Measurements from ENCODE around the gene TNS1.

TNS1 gene

DNA sequence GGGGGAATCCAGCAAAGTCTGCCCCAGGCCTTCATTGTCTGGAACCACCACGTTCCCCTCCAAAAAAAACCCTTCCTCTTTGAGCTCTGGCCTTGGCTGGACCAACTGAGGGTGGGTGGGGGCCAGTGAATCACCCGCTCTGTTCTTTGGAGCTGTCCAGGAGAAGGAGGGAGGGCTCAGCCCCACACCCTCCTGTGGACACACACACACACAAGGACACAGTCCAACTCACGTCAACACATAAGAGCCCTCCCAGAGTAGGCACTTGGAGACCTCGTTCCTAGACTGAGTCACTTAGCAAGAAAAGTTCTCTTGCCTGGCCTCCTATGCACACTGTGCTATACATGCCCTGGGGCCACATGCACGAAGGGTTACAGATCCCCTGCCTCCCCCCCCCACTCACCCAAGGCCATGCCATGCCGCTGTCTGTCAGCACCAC lies 1.2 kb upstream of the TNS1 start:
- Histone ChIP-seq H4K20me1 (ENCODE audit: insufficient read depth, low read length, poor library complexity, severe bottlenecking) (no peaks in the 10 kb centered on the region), H3K4me2 (ENCODE audit: low read depth, low read length, poor library complexity, severe bottlenecking) (no peak overlapping the region), H3K4me1 (ENCODE audit: insufficient read depth, low read length, poor library complexity, severe bottlenecking) (peaks cover 5% of the 10 kb centered on the region), H3K36me3 (ENCODE audit: insufficient read depth, low read length) (no peaks in the 10 kb centered on the region), H3K9me2 (replicated peaks; ENCODE audit: low read depth, low read length) (no peaks in the 10 kb centered on the region), H3K79me2 (ENCODE audit: insufficient read depth, low read length) (no peaks in the 10 kb centered on the region), H3K27me3 (ENCODE audit: insufficient read depth, low read length, poor library complexity, severe bottlenecking) (no peaks in the 10 kb centered on the region), H3K9ac (ENCODE audit: low read depth, low read length, poor library complexity, severe bottlenecking) (no peak overlapping the region), H3K4me3 (ENCODE audit: low read length, poor library complexity, severe bottlenecking) (no peak overlapping the region), H2AFZ (ENCODE audit: low read length) (no peak overlapping the region), H3K9me3 (ENCODE audit: insufficient read depth, low read depth, low read length) (no peaks in the 10 kb centered on the region), H3F3A (ENCODE audit: low read depth) (no peaks in the 10 kb centered on the region)
- no peak for TF ChIP-seq EZH2phosphoT487 (IDR thresholded peaks at IDR 0.05; ENCODE audit: borderline replicate concordance)
- TF ChIP-seq, protein P1, sequence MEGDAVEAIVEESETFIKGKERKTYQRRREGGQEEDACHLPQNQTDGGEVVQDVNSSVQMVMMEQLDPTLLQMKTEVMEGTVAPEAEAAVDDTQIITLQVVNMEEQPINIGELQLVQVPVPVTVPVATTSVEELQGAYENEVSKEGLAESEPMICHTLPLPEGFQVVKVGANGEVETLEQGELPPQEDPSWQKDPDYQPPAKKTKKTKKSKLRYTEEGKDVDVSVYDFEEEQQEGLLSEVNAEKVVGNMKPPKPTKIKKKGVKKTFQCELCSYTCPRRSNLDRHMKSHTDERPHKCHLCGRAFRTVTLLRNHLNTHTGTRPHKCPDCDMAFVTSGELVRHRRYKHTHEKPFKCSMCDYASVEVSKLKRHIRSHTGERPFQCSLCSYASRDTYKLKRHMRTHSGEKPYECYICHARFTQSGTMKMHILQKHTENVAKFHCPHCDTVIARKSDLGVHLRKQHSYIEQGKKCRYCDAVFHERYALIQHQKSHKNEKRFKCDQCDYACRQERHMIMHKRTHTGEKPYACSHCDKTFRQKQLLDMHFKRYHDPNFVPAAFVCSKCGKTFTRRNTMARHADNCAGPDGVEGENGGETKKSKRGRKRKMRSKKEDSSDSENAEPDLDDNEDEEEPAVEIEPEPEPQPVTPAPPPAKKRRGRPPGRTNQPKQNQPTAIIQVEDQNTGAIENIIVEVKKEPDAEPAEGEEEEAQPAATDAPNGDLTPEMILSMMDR (conservative IDR thresholded peaks at IDR 0.05; ENCODE audit: low read length), result no peak

DNA sequence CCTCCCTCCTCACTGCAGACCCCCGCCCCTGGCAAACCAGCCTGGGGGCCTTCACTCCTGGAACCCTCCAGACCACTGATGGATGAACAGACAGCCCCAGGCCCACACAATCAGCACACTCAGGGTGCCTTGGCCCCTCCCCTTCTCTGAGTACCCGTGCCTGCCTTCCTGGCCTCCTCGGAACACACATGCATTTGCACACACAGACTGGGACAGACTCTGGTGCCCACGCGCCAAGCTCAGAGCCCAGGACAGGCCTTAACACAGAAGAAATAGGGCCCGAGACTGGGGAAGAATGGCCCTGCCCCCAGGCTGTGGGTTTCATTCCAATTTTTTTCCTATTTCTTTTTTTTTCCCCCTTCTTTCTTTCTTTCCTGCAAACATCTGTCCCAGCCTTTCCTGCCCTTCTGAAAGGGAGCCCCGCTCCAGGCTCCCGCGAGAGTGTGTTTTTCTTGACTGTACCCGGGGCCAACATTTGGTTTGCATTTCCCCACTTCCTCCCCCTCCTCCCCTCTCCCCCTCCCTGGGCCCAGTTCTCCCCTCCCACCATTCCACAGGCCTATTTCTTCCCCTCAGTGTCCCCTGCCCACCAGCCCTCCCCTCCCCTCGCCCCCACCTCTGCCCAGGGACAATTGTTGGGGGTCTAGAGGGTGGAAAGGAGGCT lies 618 bp upstream of the TNS1 start:
- Histone ChIP-seq H3F3A (ENCODE audit: low read depth) (no peaks in the 10 kb centered on the region), H3K4me1 (ENCODE audit: insufficient read depth, low read length, poor library complexity, severe bottlenecking) (peaks cover 5% of the 10 kb centered on the region), H3K4me2 (ENCODE audit: low read depth, low read length, poor library complexity, severe bottlenecking) (no peak overlapping the region), H4K20me1 (ENCODE audit: insufficient read depth, low read length, poor library complexity, severe bottlenecking) (no peaks in the 10 kb centered on the region), H3K9ac (ENCODE audit: low read depth, low read length, poor library complexity, severe bottlenecking) (no peak overlapping the region), H3K79me2 (ENCODE audit: insufficient read depth, low read length) (no peaks in the 10 kb centered on the region), H3K36me3 (ENCODE audit: insufficient read depth, low read length) (no peaks in the 10 kb centered on the region), H3K4me3 (ENCODE audit: low read length, poor library complexity, severe bottlenecking) (no peak overlapping the region), H3K27me3 (ENCODE audit: insufficient read depth, low read length, poor library complexity, severe bottlenecking) (no peaks in the 10 kb centered on the region), H2AFZ (ENCODE audit: low read length) (no peak overlapping the region), H3K9me2 (replicated peaks; ENCODE audit: low read depth, low read length) (no peaks in the 10 kb centered on the region), H3K9me3 (ENCODE audit: insufficient read depth, low read depth, low read length) (no peaks in the 10 kb centered on the region)
- TF ChIP-seq EZH2phosphoT487 (IDR thresholded peaks at IDR 0.05; ENCODE audit: borderline replicate concordance), result no peak
- TF ChIP-seq, protein P1 (conservative IDR thresholded peaks at IDR 0.05; ENCODE audit: low read length), result no peak

DNA sequence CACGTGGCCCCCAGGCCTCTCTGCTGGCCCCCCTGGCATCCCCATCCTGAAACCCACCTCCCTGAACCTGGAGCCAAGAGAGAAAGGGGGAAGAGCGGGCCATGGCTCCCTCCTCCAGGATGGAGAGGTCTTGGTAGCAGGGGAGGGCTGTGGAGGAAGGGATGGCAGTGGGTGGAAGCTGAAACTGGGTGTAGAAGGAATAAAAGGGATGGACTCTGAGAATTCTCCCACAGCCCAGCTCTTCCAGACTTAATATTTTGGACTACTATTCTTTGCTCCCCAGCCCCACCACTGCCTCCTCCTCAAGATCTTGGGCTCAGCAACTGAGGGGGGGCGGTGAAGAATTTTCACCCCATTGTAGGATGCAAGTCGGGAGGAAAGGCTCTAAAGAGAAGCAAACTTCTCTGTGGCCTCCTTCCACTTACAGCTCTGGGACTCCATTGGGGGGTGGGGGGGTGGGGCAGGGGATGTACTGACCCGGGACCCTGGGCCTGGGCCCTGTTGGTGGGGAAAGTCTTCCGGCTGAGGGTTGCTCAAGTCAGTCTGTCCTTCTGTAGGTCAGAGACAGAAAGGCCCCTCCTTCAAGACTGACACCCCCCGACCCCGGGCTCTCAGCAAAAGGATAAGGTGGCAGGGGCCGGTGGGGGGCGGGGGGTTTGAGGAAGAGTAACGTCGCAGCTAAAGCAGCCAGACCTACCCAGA lies 501 bp downstream of the TNS1 start:
- TF ChIP-seq, protein P1 (conservative IDR thresholded peaks at IDR 0.05; ENCODE audit: low read length), result no peak
- TF ChIP-seq EZH2phosphoT487 (IDR thresholded peaks at IDR 0.05; ENCODE audit: borderline replicate concordance), result no peak
- H3K36me3 ChIP-seq (ENCODE audit: insufficient read depth, low read length), result no peaks in the 10 kb centered on the region
- no peaks in the 10 kb centered on the region for H4K20me1 ChIP-seq (ENCODE audit: insufficient read depth, low read length, poor library complexity, severe bottlenecking)
- no peaks in the 10 kb centered on the region for H3K27me3 ChIP-seq (ENCODE audit: insufficient read depth, low read length, poor library complexity, severe bottlenecking)
- peaks cover 5% of the 10 kb centered on the region for H3K4me1 ChIP-seq (ENCODE audit: insufficient read depth, low read length, poor library complexity, severe bottlenecking)
- H3K4me2 ChIP-seq (ENCODE audit: low read depth, low read length, poor library complexity, severe bottlenecking), result no peak overlapping the region
- H3K79me2 ChIP-seq (ENCODE audit: insufficient read depth, low read length), result no peaks in the 10 kb centered on the region
- H3K4me3 ChIP-seq (ENCODE audit: low read length, poor library complexity, severe bottlenecking), result no peak overlapping the region
- no peaks in the 10 kb centered on the region for H3F3A ChIP-seq (ENCODE audit: low read depth)
- no peak overlapping the region for H2AFZ ChIP-seq (ENCODE audit: low read length)
- H3K9ac ChIP-seq (ENCODE audit: low read depth, low read length, poor library complexity, severe bottlenecking), result no peak overlapping the region
- H3K9me2 ChIP-seq (replicated peaks; ENCODE audit: low read depth, low read length), result no peaks in the 10 kb centered on the region
- no peaks in the 10 kb centered on the region for H3K9me3 ChIP-seq (ENCODE audit: insufficient read depth, low read depth, low read length)

All from Loucy (cell line).